T-cell (primary cell): ENCODE measurements around the gene AREL1. TPM values are rescaled to one million over a fixed set of nuclear protein-coding genes. Genes with fewer than 3 reads are reported as not detected.

ENCODE experiments used
- ATAC-seq, 4 experiments: fragments of 200-7000 bp in 3 of 4; fragments of 150-1000 bp in 1 of 4; cut with Tn5 transposase; replicated peaks in 1 of 4; 1 replicate in 3 of 4; 2 replicates in 1 of 4; pipeline ENCODE4 v1.10.0; 2021; ENCODE audit warnings: moderate library complexity in 3 of 4, mild to moderate bottlenecking in 2 of 4, moderate number of reproducible peaks in 1 of 4
- CTCF ChIA-PET, 2 donors: fragments of 300-600 bp; sonication (Branson Sonifier 250); formaldehyde crosslinking; loops; one replicate each; lab custom pipeline; 2022; ENCODE audit warnings: antibody characterized with exemption in 2 of 2; lab: Charles Lee
- POLR2A ChIA-PET, 2 donors: fragments of 300-600 bp; sonication (Branson Sonifier 250); formaldehyde crosslinking; loops; one replicate each; lab custom pipeline; 2022; ENCODE audit warnings: antibody characterized with exemption in 2 of 2; lab: Charles Lee
- DNase-seq, 35 experiments: peaks; one replicate each; pipeline versions ENCODE4 v3.0.0 to v3.0.0-alpha.2; 2013 to 2023
- H3K27ac ChIP-seq: one replicate; pipeline ENCODE4 v1.5.1; 2013; ENCODE audit warnings: low read length
- H3K27me3 ChIP-seq, 2 experiments: replicated peaks in 1 of 2; 1 replicate in 1 of 2; 2 replicates in 1 of 2; pipeline versions ENCODE4 v1.6.1 to v1.7.0; 2013; ENCODE audit warnings: low read length in 1 of 2, mixed read lengths in 1 of 2; ENCODE audit not compliant: control insufficient read depth in 2 of 2, insufficient read depth in 2 of 2; ENCODE audit errors: extremely low read depth in 1 of 2
- H3K36me3 ChIP-seq, 2 donors: 1 replicate in 1 of 2; 2 replicates in 1 of 2; pipeline versions ENCODE4 v1.6.1 to v1.7.0; 2013; ENCODE audit warnings: low read length in 1 of 2; ENCODE audit not compliant: control insufficient read depth in 2 of 2, insufficient read depth in 1 of 2; ENCODE audit errors: extremely low read depth in 1 of 2
- H3K4me1 ChIP-seq, 2 experiments: 1 replicate in 1 of 2; 2 replicates in 1 of 2; pipeline versions ENCODE4 v1.6.1 to v1.7.0; 2013; ENCODE audit warnings: low read length in 2 of 2, mixed read lengths in 1 of 2; ENCODE audit not compliant: insufficient read depth in 2 of 2, control insufficient read depth in 1 of 2; ENCODE audit errors: extremely low read depth in 1 of 2
- H3K4me3 ChIP-seq, 2 donors: 1 replicate in 1 of 2; 2 replicates in 1 of 2; pipeline versions ENCODE4 v1.5.1 to v1.7.0; 2013; ENCODE audit warnings: mild to moderate bottlenecking in 2 of 2, low read length in 1 of 2, moderate library complexity in 1 of 2; ENCODE audit not compliant: control insufficient read depth in 1 of 2; ENCODE audit errors: extremely low read depth in 1 of 2
- H3K9me3 ChIP-seq: 2 replicates; pipeline ENCODE4 v1.7.0; 2013
- H3K27ac Mint-ChIP-seq, 2 donors: one replicate each; pipeline ENCODE4 v1.8.0; 2020 to 2021; ENCODE audit warnings: mild to moderate bottlenecking in 2 of 2, mixed read lengths in 2 of 2
- H3K27me3 Mint-ChIP-seq, 2 donors: one replicate each; pipeline ENCODE4 v1.8.0; 2021 to 2022; ENCODE audit warnings: mixed read lengths in 2 of 2
- H3K36me3 Mint-ChIP-seq: one replicate; pipeline ENCODE4 v1.8.0; 2021; ENCODE audit warnings: mixed read lengths
- H3K4me1 Mint-ChIP-seq, 3 donors: one replicate each; pipeline ENCODE4 v1.8.0; 2020 to 2022; ENCODE audit warnings: mixed read lengths in 3 of 3, mild to moderate bottlenecking in 1 of 3
- H3K4me3 Mint-ChIP-seq, 3 donors: one replicate each; pipeline ENCODE4 v1.8.0; 2020 to 2022; ENCODE audit warnings: mild to moderate bottlenecking in 3 of 3, mixed read lengths in 3 of 3, moderate library complexity in 3 of 3
- H3K9me3 Mint-ChIP-seq, 3 donors: one replicate each; pipeline ENCODE4 v1.8.0; 2020 to 2022; ENCODE audit warnings: mixed read lengths in 3 of 3
- WGBS: methylation state at CpG from one replicate; pipeline ENCODE4 v1.1.5; 2013; ENCODE audit warnings: missing lambda C conversion rate; ENCODE audit not compliant: insufficient coverage; 5-methylcytosine and 5-hydroxymethylcytosine counted together
- total RNA-seq, 35 experiments: library from RNA in 6 of 35; stranded (reverse) in 6 of 35; fragments of 120-200 nt in 1 of 35; gene quantifications; one replicate each; pipeline versions ENCODE4 v1.2.1 to v1.2.4 and lab custom pipeline; 2013 to 2026

Gene AREL1
- total RNA-seq, 5 donors from 2014 or later (not counting 1 experiment from before 2014, with no cell fraction given) = 38.7 to 46.2 (median 42.3) TPM

- no peaks in the 10 kb centered on the region for H3K27me3 Mint-ChIP-seq
- H3K36me3 Mint-ChIP-seq = no peaks in the 10 kb centered on the region
- Histone ChIP-seq H3K27me3 (peaks cover 0 to 4% of the 10 kb centered on the region in 2 experiments), H3K27ac (no peak overlapping the region), H3K4me1 (peaks cover 0 to 10% of the 10 kb centered on the region in 2 experiments), H3K36me3 (no peaks in the 10 kb centered on the region), H3K4me3 (no peak overlapping the region), H3K9me3 (no peaks in the 10 kb centered on the region)
- ATAC-seq = no peak
- no peak overlapping the region for H3K27ac Mint-ChIP-seq
- no peaks in the 10 kb centered on the region for H3K9me3 Mint-ChIP-seq
- 81% methylated on average over 5 of the region's 7 CpGs for WGBS
- ChIA-PET POLR2A (no interaction called here), CTCF (no interaction called here)
- H3K4me1 Mint-ChIP-seq = peaks cover 8 to 12% (median 11%) of the 10 kb centered on the region in 3 donors
- DNase-seq = no peak
- no peak overlapping the region for H3K4me3 Mint-ChIP-seq
Measured at GRCh38 chr14:74647678-74648461, 65.0 kb downstream of the AREL1 start.

DNA sequence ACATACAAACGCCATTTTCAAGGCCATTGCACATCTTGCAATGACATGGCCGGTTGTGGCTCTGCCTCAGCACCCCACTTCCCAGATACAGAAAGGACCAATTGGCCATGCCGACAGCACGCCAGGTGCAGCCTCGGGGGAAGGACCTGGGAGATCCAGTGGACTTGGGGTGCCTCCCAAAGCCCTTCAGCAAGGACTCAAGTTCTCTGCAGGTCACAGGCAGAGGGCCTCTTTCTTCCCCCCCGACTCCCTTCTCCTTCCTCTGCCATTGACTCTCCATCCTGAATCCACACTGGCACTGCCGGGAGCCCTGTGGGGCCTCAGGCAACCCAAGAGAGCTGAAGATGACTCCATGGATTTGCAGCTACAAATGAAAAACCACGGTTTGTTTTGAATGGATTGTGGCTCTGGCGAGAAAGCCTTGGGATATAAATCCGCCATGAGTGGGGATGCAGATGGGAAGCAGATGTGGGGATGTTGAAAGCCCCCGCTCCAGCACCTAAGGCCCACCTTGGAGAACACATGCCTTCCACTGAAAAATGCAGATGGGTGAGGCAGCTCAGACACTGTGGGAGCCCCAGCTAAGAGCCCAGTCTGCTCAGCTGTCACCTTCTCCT, 65.7 kb downstream of the AREL1 start:
- DNase-seq (no peak), ATAC-seq (no peak)
- peaks cover 8 to 12% (median 11%) of the 10 kb centered on the region in 3 donors for H3K4me1 Mint-ChIP-seq
- Histone ChIP-seq H3K27ac (no peak overlapping the region), H3K27me3 (peaks cover 0 to 4% of the 10 kb centered on the region in 2 experiments), H3K4me3 (no peak overlapping the region), H3K9me3 (no peaks in the 10 kb centered on the region), H3K4me1 (peaks cover 0 to 10% of the 10 kb centered on the region in 2 experiments), H3K36me3 (no peaks in the 10 kb centered on the region)
- H3K27me3 Mint-ChIP-seq = no peaks in the 10 kb centered on the region
- H3K9me3 Mint-ChIP-seq = no peaks in the 10 kb centered on the region
- ChIA-PET POLR2A (no interaction called here), CTCF (no interaction called here)
- no peak overlapping the region for H3K4me3 Mint-ChIP-seq
- H3K27ac Mint-ChIP-seq = no peak overlapping the region
- no peaks in the 10 kb centered on the region for H3K36me3 Mint-ChIP-seq
- 92% methylated on average over 10 of the region's 11 CpGs for WGBS

GRCh38 chr14:74645756-74646470, 67.0 kb downstream of the AREL1 start:
- H3K4me1 ChIP-seq = peaks cover 0 to 4% of the 10 kb centered on the region in 2 experiments
- H3K9me3 ChIP-seq = no peaks in the 10 kb centered on the region
- H3K27ac ChIP-seq = no peak overlapping the region
- POLR2A ChIA-PET = no interaction called here
- Mint-ChIP-seq H3K36me3 (no peaks in the 10 kb centered on the region), H3K4me1 (peaks cover 0 to 4% (median 4%) of the 10 kb centered on the region in 3 donors), H3K9me3 (no peaks in the 10 kb centered on the region), H3K4me3 (no peak overlapping the region), H3K27ac (no peak overlapping the region), H3K27me3 (no peaks in the 10 kb centered on the region)
- CTCF ChIA-PET = no interaction called here
- DNase-seq = no peak
- no peaks in the 10 kb centered on the region for H3K36me3 ChIP-seq
- H3K4me3 ChIP-seq = no peak overlapping the region
- peaks cover 0 to 6% of the 10 kb centered on the region in 2 experiments for H3K27me3 ChIP-seq
- 66% methylated on average over 10 of the region's 13 CpGs for WGBS
- ATAC-seq = no peak

DNA sequence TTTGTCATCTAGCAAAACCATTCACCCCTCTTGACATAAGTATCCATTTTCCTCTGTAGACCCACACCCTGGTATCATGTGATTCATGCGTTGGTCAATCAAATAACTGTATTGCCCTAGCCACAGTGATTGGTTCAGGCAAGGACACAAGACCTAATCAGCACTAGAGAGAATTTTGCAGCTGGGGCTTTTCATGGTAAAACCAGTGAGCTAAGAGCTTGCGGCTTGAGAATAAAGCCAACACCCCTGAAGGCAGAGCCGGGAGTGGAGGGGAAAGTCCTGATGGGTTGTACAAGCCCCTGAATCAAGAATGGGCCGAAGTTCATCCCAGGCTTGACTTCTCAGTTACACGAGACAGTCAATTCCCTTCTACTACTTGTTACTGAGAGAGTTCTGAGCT, 67.6 kb downstream of the AREL1 start:
- CTCF ChIA-PET = no interaction called here
- Histone ChIP-seq H3K27ac (no peak overlapping the region), H3K36me3 (no peaks in the 10 kb centered on the region), H3K4me3 (no peak overlapping the region), H3K9me3 (no peaks in the 10 kb centered on the region), H3K4me1 (no peaks in the 10 kb centered on the region), H3K27me3 (peaks cover 0 to 9% of the 10 kb centered on the region in 2 experiments)
- DNase-seq = no peak
- H3K4me3 Mint-ChIP-seq = no peak overlapping the region
- POLR2A ChIA-PET = no interaction called here
- no peak for ATAC-seq
- H3K27ac Mint-ChIP-seq = no peak overlapping the region
- 89% methylated on average over 4 of the region's 5 CpGs for WGBS
- H3K27me3 Mint-ChIP-seq = no peaks in the 10 kb centered on the region
- no peaks in the 10 kb centered on the region for H3K36me3 Mint-ChIP-seq
- no peaks in the 10 kb centered on the region for H3K4me1 Mint-ChIP-seq
- H3K9me3 Mint-ChIP-seq = no peaks in the 10 kb centered on the region

DNA sequence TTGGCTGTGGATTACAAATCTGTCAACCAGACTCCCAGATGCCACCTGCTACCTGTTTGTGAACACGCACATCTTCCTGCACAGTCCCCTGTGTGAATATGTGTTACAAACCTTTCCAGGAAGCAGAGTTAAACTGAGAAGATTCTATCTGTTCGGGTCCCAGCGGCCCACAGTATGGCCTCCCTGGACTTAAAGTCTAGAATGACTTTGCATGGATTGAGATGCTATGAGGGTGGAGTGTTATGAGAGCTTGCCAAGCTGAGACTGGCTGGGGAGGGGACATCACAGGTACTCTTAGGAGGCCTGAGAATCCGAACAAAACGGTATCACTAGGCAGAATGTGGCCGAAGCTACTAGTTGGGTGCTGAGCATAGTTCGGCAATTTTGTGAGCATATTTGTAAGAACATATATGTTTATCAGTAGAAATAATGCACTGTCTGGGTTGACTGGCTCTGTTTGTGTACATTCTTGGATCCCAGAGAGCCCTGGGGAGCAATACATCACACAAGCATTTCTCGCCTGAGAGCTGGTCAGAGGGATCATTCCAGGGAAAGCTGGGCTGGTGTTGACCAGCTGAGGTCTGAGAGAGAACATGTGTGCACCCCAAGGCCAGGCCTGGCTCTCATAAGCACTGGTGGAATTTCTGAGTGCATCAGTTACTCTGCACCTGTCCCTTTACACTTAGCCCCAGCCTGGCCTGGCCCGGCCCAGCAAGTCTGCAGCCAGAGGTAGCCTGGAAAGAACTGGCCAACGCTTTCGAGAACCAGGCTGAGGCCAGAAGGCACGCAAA, 71.1 kb downstream of the AREL1 start:
- Mint-ChIP-seq H3K27ac (no peak overlapping the region), H3K27me3 (no peaks in the 10 kb centered on the region), H3K9me3 (no peaks in the 10 kb centered on the region), H3K4me3 (no peak overlapping the region), H3K36me3 (no peaks in the 10 kb centered on the region), H3K4me1 (no peaks in the 10 kb centered on the region)
- ATAC-seq (no peak), DNase-seq (no peak)
- Histone ChIP-seq H3K27me3 (peaks cover 0 to 9% of the 10 kb centered on the region in 2 experiments), H3K4me1 (no peaks in the 10 kb centered on the region), H3K9me3 (no peaks in the 10 kb centered on the region), H3K27ac (no peak overlapping the region), H3K36me3 (no peaks in the 10 kb centered on the region), H3K4me3 (no peak overlapping the region)
- ChIA-PET POLR2A (interaction anchor here in 1 of 2 donors (0.6 kb wide), 2 partner anchors 12 to 217 kb away, joined by 3 to 4 read pairs; no protein-coding TSS in a partner anchor), CTCF (interaction anchor here in 1 of 2 donors (0.6 kb wide), 1 partner anchor 19 kb away, joined by 4 read pairs; no protein-coding TSS in a partner anchor)
- 98% methylated on average over 10 of the region's 12 CpGs for WGBS
